Erythroblast (primary cell): Measurements from ENCODE around the gene ARHGAP26.

Experiments
- GATA1 ChIP-seq: IDR thresholded peaks from 2 replicates; pipeline ENCODE4 v1.6.1; 2011; ENCODE audit warnings: low read depth, mild to moderate bottlenecking, control low read depth, low read length, moderate library complexity
- POLR2A ChIP-seq: IDR thresholded peaks from 2 replicates; pipeline ENCODE4 v1.6.1; 2011; ENCODE audit warnings: mild to moderate bottlenecking, low read length

DNA sequence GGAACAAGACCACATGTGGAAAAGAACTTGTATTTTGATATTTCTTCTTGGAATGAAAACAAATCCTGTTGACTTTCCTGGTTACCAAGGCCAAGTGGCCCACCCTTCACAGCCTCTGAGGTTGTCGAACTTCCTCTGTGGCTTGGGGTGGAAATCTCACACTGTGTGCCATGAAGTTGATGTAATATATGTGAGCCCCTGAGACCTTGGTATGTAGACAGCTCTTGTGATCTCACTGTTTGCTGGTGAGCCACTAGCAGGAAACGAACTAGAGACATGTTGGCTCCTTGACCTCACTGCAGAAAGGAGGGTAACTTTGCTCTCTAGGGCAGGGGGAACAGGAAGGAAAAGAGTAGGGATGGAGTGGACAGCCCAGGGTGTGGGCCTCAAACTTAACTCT lies 159.4 kb downstream of the ARHGAP26 start:
- TF ChIP-seq POLR2A (no peak), GATA1 (no peak)
